BLaER1 treated with 17β-estradiol and CSF1 and Interleukin-3, amounts not matched to agents 10 nM and 100 nM (cell line): ENCODE results near the gene RHBDL3.
A peak's percentile ranks its signal among the peaks of the same experiment; 100 is the strongest.
"Not testable (repeated sequence)": the region's sequence is repeated elsewhere in the genome, so short reads cannot be mapped to it uniquely, and the experiment has no call there.

Experiments used
- H3K27ac ChIP-seq, 11 experiments: shearing (Covaris generic); formaldehyde crosslinking; 2 replicates each; pipeline ENCODE4 v1.8.1; 2022
- H3K27me3 ChIP-seq, 11 experiments: shearing (Covaris generic); formaldehyde crosslinking; 2 replicates each; pipeline ENCODE4 v1.8.1; 2022
- H3K36me3 ChIP-seq, 11 experiments: shearing (Covaris generic); formaldehyde crosslinking; 2 replicates each; pipeline ENCODE4 v1.8.1; 2022
- H3K4me1 ChIP-seq, 10 experiments: shearing (Covaris generic); formaldehyde crosslinking; 2 replicates each; pipeline ENCODE4 v1.8.1; 2022
- H3K4me2 ChIP-seq, 11 experiments: shearing (Covaris generic); formaldehyde crosslinking; 2 replicates each; pipeline ENCODE4 v1.8.1; 2022
- H3K4me3 ChIP-seq, 10 experiments: shearing (Covaris generic); formaldehyde crosslinking; 2 replicates each; pipeline ENCODE4 v1.8.1; 2022
- H3K9ac ChIP-seq, 11 experiments: shearing (Covaris generic); formaldehyde crosslinking; 2 replicates each; pipeline ENCODE4 v1.8.1; 2022
- H3K9me3 ChIP-seq, 11 experiments: shearing (Covaris generic); formaldehyde crosslinking; replicated peaks in 1 of 11; 2 replicates each; pipeline ENCODE4 v1.8.1; 2022
- H4K20me1 ChIP-seq, 11 experiments: shearing (Covaris generic); formaldehyde crosslinking; 2 replicates each; pipeline ENCODE4 v1.8.1; 2022
- Cebpa-rat ChIP-seq, 11 experiments: shearing (Covaris generic); IDR thresholded peaks; 2 replicates each; pipeline ENCODE4 v1.8.1; 2022

The RHBDL3 gene

GRCh38 chr17:32249475-32249874 lies 16.2 kb upstream of the RHBDL3 start:
- Histone ChIP-seq H3K9me3 (no peaks in the 10 kb centered on the region), H3K4me3 (no peak overlapping the region), H3K4me1 (peaks cover 0 to 7% (median 0%) of the 10 kb centered on the region in 10 experiments; a peak in 3 of 20 replicates), H3K9ac (no peak overlapping the region), H3K4me2 (no peak overlapping the region), H4K20me1 (no peaks in the 10 kb centered on the region), H3K36me3 (no peaks in the 10 kb centered on the region), H3K27ac (no peak overlapping the region), H3K27me3 (no peaks in the 10 kb centered on the region)
- TF ChIP-seq Cebpa-rat (IDR thresholded peaks at IDR 0.05), result no peak

GRCh38 chr17:32253117-32253611 lies 12.5 kb upstream of the RHBDL3 start:
- H3K4me2 ChIP-seq, result no peak overlapping the region
- H3K4me3 ChIP-seq, result no peak overlapping the region
- no peak for TF ChIP-seq Cebpa-rat (IDR thresholded peaks at IDR 0.05)
- H3K9me3 ChIP-seq, result no peaks in the 10 kb centered on the region
- no peak overlapping the region for H3K27ac ChIP-seq
- H4K20me1 ChIP-seq, result no peaks in the 10 kb centered on the region; a peak in 1 of 22 replicates
- no peaks in the 10 kb centered on the region for H3K36me3 ChIP-seq
- H3K9ac ChIP-seq, result no peak overlapping the region
- peaks cover 0 to 17% (median 12%) of the 10 kb centered on the region in 10 experiments; a peak in 16 of 20 replicates for H3K4me1 ChIP-seq
- peaks cover 0 to 4% (median 0%) of the 10 kb centered on the region in 11 experiments; a peak in 3 of 22 replicates for H3K27me3 ChIP-seq

GRCh38 chr17:32256012-32256700 lies 9.5 kb upstream of the RHBDL3 start:
- Histone ChIP-seq H3K27ac (no peak overlapping the region), H3K4me1 (peaks cover 0 to 24% (median 12%) of the 10 kb centered on the region in 10 experiments; a peak in 16 of 20 replicates), H3K27me3 (peaks cover 0 to 14% (median 6%) of the 10 kb centered on the region in 11 experiments; a peak in 8 of 22 replicates), H3K9ac (no peak overlapping the region), H4K20me1 (no peaks in the 10 kb centered on the region; a peak in 1 of 22 replicates), H3K36me3 (no peaks in the 10 kb centered on the region), H3K4me2 (peak overlapping the region in 10 of 11 experiments; percentile 38 to 79 (median 70); a peak in 19 of 22 replicates), H3K4me3 (no peak overlapping the region), H3K9me3 (no peaks in the 10 kb centered on the region)
- no peak for TF ChIP-seq Cebpa-rat (IDR thresholded peaks at IDR 0.05)

- Histone ChIP-seq H3K4me3 (no peak overlapping the region), H3K4me1 (peaks cover 0 to 24% (median 12%) of the 10 kb centered on the region in 10 experiments; a peak in 16 of 20 replicates), H3K27ac (no peak overlapping the region), H3K9me3 (no peaks in the 10 kb centered on the region), H4K20me1 (peaks cover 0 to under 1% (median 0%) of the 10 kb centered on the region in 11 experiments; a peak in 1 of 22 replicates), H3K27me3 (peaks cover 1 to 19% (median 8%) of the 10 kb centered on the region in 11 experiments; a peak in 14 of 22 replicates), H3K36me3 (no peaks in the 10 kb centered on the region), H3K9ac (no peak overlapping the region), H3K4me2 (peak overlapping the region in 10 of 11 experiments; percentile 38 to 79 (median 70); a peak in 20 of 22 replicates)
- TF ChIP-seq Cebpa-rat (IDR thresholded peaks at IDR 0.05), result no peak
Measured at GRCh38 chr17:32256701-32257019, 9.0 kb upstream of the RHBDL3 start.

DNA sequence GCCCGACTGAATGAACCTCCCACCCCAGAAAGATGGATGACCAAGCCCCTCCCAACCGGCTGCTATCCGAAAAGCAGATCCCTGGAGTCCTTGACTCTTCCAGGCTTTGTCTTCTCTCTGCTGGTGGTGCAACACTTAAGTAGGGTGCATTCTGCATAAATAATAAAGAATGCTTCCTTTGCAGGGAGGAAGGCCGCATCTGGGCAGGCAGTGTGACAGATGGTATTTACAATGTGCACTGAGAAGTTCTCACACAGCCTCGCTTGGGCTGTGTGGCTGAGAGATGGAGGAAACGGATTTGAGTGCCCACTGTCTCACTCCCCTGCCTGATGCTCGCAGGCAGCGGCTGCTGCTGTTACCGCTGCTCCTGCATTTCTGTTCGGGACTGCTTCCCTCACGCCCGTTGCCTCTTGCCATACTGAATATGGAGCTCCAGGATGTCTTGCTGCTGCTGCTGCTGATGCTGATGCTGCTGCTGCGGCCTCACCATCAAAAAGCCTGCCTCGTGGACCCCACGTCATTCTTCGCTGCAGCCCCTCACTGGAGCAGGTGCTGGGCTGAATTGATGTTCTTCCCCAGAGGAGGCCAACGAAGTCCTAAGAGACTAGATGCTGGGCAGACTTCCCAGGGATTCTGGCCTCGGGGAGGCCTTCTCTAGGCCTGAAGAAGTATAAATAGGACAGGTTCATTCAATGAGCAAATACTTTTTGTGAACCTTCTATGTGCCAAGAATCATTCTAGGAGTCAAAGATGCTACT lies 7.1 kb upstream of the RHBDL3 start:
- Histone ChIP-seq H3K4me1 (peaks cover 0 to 24% (median 12%) of the 10 kb centered on the region in 10 experiments; a peak in 16 of 20 replicates), H3K4me2 (peak overlapping the region in 3 of 11 experiments; percentile 9 to 22 (median 14); a peak in 7 of 22 replicates), H3K27me3 (peaks cover 20 to 38% (median 27%) of the 10 kb centered on the region in 11 experiments), H4K20me1 (peaks cover 0 to 12% (median 0%) of the 10 kb centered on the region in 11 experiments; a peak in 3 of 22 replicates), H3K36me3 (no peaks in the 10 kb centered on the region), H3K9ac (no peak overlapping the region), H3K27ac (no peak overlapping the region), H3K4me3 (no peak overlapping the region), H3K9me3 (no peaks in the 10 kb centered on the region)
- TF ChIP-seq Cebpa-rat (IDR thresholded peaks at IDR 0.05), result no peak

DNA sequence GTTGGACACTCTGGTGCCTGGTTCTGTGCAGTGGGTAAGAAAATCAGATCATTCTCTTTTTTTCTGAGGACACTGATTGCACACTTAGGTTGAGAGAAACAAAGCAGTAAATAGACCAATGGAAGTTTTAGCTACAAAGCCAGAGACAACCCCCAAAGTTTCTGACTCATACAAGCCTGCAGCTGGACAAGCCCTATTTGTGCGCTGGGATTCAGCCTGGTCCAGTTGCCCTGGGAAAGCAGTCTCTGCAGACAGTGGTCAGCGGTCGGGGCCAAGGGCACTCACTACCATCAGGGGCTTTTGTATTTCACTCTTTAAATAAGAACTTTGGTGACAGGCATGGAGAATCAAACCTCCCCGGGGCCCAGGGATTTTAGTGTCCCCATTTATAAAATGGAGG lies 6.0 kb upstream of the RHBDL3 start:
- Histone ChIP-seq H3K4me2 (no peak overlapping the region), H3K27ac (no peak overlapping the region), H3K36me3 (no peaks in the 10 kb centered on the region), H3K4me1 (peaks cover 1 to 24% (median 14%) of the 10 kb centered on the region in 10 experiments), H3K4me3 (no peak overlapping the region), H3K9ac (no peak overlapping the region), H3K9me3 (no peaks in the 10 kb centered on the region), H4K20me1 (peaks cover 0 to 12% (median 0%) of the 10 kb centered on the region in 11 experiments; a peak in 4 of 22 replicates), H3K27me3 (peaks cover 30 to 48% (median 38%) of the 10 kb centered on the region in 11 experiments)
- TF ChIP-seq Cebpa-rat (IDR thresholded peaks at IDR 0.05), result no peak

DNA sequence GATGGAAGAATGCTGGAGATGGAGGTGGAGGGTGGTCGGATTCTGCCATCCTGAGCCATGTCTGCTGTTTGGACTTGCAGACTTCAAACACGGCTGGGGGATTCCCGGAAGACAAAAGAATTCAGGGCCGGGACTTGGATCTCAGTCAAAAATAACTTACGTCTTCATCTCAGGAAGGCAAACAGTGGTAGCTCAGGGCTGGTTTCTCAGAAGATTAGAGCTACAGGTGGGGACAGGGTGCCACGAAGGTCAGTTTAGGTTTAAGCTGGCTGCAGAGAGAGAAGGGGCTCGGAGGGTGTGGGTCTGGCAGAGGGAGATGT lies 4.3 kb upstream of the RHBDL3 start:
- H3K4me1 ChIP-seq, result peaks cover 10 to 32% (median 26%) of the 10 kb centered on the region in 10 experiments
- H3K4me2 ChIP-seq, result no peak overlapping the region
- no peak overlapping the region for H3K9ac ChIP-seq
- TF ChIP-seq Cebpa-rat (IDR thresholded peaks at IDR 0.05), result no peak
- peaks cover 48 to 66% (median 56%) of the 10 kb centered on the region in 11 experiments for H3K27me3 ChIP-seq
- no peak overlapping the region for H3K27ac ChIP-seq
- H3K36me3 ChIP-seq, result no peaks in the 10 kb centered on the region
- H4K20me1 ChIP-seq, result peaks cover 0 to 22% (median 5%) of the 10 kb centered on the region in 11 experiments; a peak in 15 of 22 replicates
- H3K9me3 ChIP-seq, result no peaks in the 10 kb centered on the region
- H3K4me3 ChIP-seq, result no peak overlapping the region

DNA sequence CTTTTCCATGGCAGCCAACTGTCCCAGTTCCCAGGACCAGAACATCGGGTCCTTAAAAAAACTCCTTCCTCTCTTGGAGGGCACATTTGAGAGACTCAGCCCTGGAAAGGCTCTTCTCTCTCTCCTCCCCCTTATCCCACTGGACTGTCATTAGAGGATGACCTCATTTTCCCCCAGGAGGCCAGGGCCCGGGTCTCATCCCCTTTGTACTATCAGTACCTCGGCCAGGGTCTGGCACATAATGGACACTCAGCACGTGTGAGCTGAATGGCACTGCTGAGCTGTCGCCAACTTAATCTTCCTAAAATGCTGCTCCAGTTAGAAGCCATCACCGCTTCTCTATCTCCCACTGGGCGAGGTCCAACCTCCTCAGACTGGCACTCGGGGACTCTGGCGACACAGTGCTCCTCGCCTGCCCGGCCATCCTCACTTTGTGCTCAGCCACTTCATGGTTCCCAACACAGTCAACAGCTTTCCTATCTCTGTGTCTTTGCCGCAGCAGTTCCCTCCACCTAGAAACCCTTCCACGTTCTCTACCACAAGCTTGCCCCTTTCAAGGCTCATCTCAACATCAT lies 3.6 kb upstream of the RHBDL3 start:
- Histone ChIP-seq H3K27me3 (peaks cover 54 to 72% (median 62%) of the 10 kb centered on the region in 11 experiments), H3K9ac (no peak overlapping the region), H3K4me3 (no peak overlapping the region), H4K20me1 (peaks cover 0 to 28% (median 11%) of the 10 kb centered on the region in 11 experiments; a peak in 16 of 22 replicates), H3K4me2 (no peak overlapping the region), H3K27ac (no peak overlapping the region), H3K4me1 (peaks cover 14 to 32% (median 26%) of the 10 kb centered on the region in 10 experiments), H3K36me3 (no peaks in the 10 kb centered on the region), H3K9me3 (no peaks in the 10 kb centered on the region)
- TF ChIP-seq Cebpa-rat (IDR thresholded peaks at IDR 0.05), result no peak

GRCh38 chr17:32263515-32263914 lies 2.1 kb upstream of the RHBDL3 start:
- Histone ChIP-seq H3K4me1 (peaks cover 20 to 35% (median 31%) of the 10 kb centered on the region in 10 experiments), H4K20me1 (peaks cover 0 to 39% (median 19%) of the 10 kb centered on the region in 11 experiments; a peak in 16 of 22 replicates), H3K27me3 (peaks cover 69 to 81% (median 74%) of the 10 kb centered on the region in 11 experiments)
- not testable (repeated sequence) for H3K4me2 ChIP-seq, H3K9me3 ChIP-seq, H3K9ac ChIP-seq, H3K4me3 ChIP-seq, H3K27ac ChIP-seq, H3K36me3 ChIP-seq
